Activated gamma-delta T cell treated with anti-CD3 and anti-CD28 coated beads, Interleukin-2, amount 50 U/mL, for 16 hours (primary cell): ENCODE data around the gene PTP4A2.

Experiments
- DNase-seq: peaks from one replicate; pipeline ENCODE4 v3.0.0-alpha.2; 2020; ENCODE audit warnings: low read depth

The PTP4A2 gene

DNA sequence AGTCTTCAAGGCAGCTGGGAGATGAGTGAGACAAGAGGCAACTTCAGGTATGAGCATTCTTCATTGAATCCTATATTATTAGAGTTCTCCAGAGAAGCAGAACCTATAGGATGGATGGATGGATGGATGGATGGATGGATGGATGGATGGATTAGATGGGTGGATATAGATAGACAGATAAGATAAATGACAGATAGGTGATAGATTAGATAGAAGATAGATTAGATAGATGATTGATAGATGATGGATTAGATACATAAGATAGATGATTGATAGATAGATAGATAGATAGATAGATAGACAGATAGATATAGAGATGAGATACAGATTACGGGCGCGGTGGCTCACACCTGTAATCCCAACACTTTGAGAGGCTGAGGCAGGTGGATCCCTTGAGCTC is 79.1 kb downstream of the PTP4A2 start:
- DNase-seq = no peak

- no peak for DNase-seq
These were observed 80.3 kb downstream of the PTP4A2 start for GRCh38 chr1:31857863-31858262.
